GM12878 (cell line): ENCODE results near the gene TANC1. TPM values are rescaled to one million over a fixed set of nuclear protein-coding genes. Genes with fewer than 3 reads are reported as not detected.
A peak's percentile ranks its signal among the peaks of the same experiment; 100 is the strongest.

Source experiments
- ATAC-seq: fragments of 200-7000 bp; cut with Tn5 transposase; 3 replicates; pipeline ENCODE4 v1.9.1; 2020; ENCODE audit warnings: mild to moderate bottlenecking, moderate library complexity
- BruUV-seq: library from RNA; stranded (reverse); fragments of 400-500 nt; replicated peaks from 2 replicates; lab custom pipeline; 2021; lab: Mats Ljungman, UMichigan
- CTCF ChIA-PET: fragments of 300-600 bp; sonication (Branson Sonifier 250); formaldehyde crosslinking; extraction: SDS; loops from one replicate; lab custom pipeline; 2021; ENCODE audit warnings: inconsistent platforms; lab: Yijun Ruan, JAX
- POLR2A ChIA-PET: fragments of 350-600 bp; formaldehyde crosslinking; extraction: SDS; loops from one replicate; lab custom pipeline; 2021; ENCODE audit warnings: inconsistent platforms; lab: Charles Lee
- RAD21 ChIA-PET: fragments of 300-600 bp; sonication (Branson Sonifier 250); formaldehyde crosslinking; loops from one replicate; lab custom pipeline; 2023; ENCODE audit warnings: antibody characterized with exemption; ENCODE audit not compliant: unreplicated experiment; lab: Charles Lee
- SMC1A ChIA-PET: fragments of 300-600 bp; sonication (Branson Sonifier 250); formaldehyde crosslinking; loops from one replicate; lab custom pipeline; 2023; ENCODE audit not compliant: unreplicated experiment, uncharacterized antibody; lab: Charles Lee
- DNase-seq: peaks from one replicate; pipeline ENCODE4 v3.0.0-alpha.2; 2011; ENCODE audit warnings: low read depth, low spot score
- FAIRE-seq: peaks from 3 replicates; lab custom pipeline; 2011; peaks lifted over from hg19 to GRCh38; lab: Jason Lieb, UNC
- H2AFZ ChIP-seq: 2 replicates; pipeline ENCODE4 v1.6.0; 2011; ENCODE audit warnings: low read depth, low read length, control low read depth; ENCODE audit not compliant: control insufficient read depth
- H3K27ac ChIP-seq: 2 replicates; pipeline ENCODE4 v1.5.1; 2011; ENCODE audit warnings: control low read depth; ENCODE audit not compliant: control insufficient read depth, insufficient read depth
- H3K27me3 ChIP-seq, 2 experiments: replicated peaks in 1 of 2; 2 replicates each; pipeline versions ENCODE4 v1.6.0 to v1.6.1; 2011; ENCODE audit warnings: low read length in 1 of 2; ENCODE audit not compliant: control insufficient read depth in 2 of 2, insufficient read depth in 2 of 2
- H3K36me3 ChIP-seq, 2 experiments: 2 replicates each; pipeline ENCODE4 v1.5.1; 2011; ENCODE audit warnings: low read length in 1 of 2; ENCODE audit not compliant: control insufficient read depth in 2 of 2, insufficient read depth in 2 of 2
- H3K4me1 ChIP-seq: 2 replicates; pipeline ENCODE4 v1.6.1; 2011; ENCODE audit warnings: mild to moderate bottlenecking, low read length, moderate library complexity, mixed read lengths; ENCODE audit not compliant: control insufficient read depth, insufficient read depth
- H3K4me2 ChIP-seq: 2 replicates; pipeline ENCODE4 v1.6.0; 2011; ENCODE audit warnings: control low read depth; ENCODE audit not compliant: control insufficient read depth, insufficient read depth
- H3K4me3 ChIP-seq: fragments of 200-600 bp; sonication (generic); 2 replicates; pipeline ENCODE4 v1.5.1; 2016
- H3K79me2 ChIP-seq: 2 replicates; pipeline ENCODE4 v1.6.0; 2011; ENCODE audit warnings: low read length; ENCODE audit not compliant: control insufficient read depth, insufficient read depth
- H3K9ac ChIP-seq: 2 replicates; pipeline ENCODE4 v1.8.0; 2011; ENCODE audit warnings: low read length, control low read depth, mixed read lengths; ENCODE audit not compliant: control insufficient read depth, insufficient read depth
- H3K9me3 ChIP-seq: replicated peaks from 3 replicates; pipeline ENCODE4 v1.5.1; 2011; ENCODE audit warnings: mild to moderate bottlenecking, low read length; ENCODE audit not compliant: control insufficient read depth, insufficient read depth
- H4K20me1 ChIP-seq: 2 replicates; pipeline ENCODE4 v1.6.0; 2011; ENCODE audit not compliant: control insufficient read depth, insufficient read depth
- CHD4 ChIP-seq: fragments of 200-600 bp; sonication (generic); IDR thresholded peaks from 2 replicates; pipeline ENCODE4 v1.6.1; 2016; ENCODE audit warnings: mild to moderate bottlenecking
- E4F1 ChIP-seq: fragments of 450-650 bp; IDR thresholded peaks from 2 replicates; pipeline ENCODE4 v1.6.1; 2018; ENCODE audit warnings: borderline replicate concordance, mild to moderate bottlenecking; ENCODE audit not compliant: partially characterized antibody
- EP300 ChIP-seq, 2 experiments: fragments of 150-350 bp in 1 of 2; IDR thresholded peaks; 2 replicates each; pipeline ENCODE4 v1.6.1; 2011 to 2012; ENCODE audit warnings: low read depth in 2 of 2, low read length in 2 of 2, borderline replicate concordance in 1 of 2, improper control_type of control experiment in 1 of 2, inconsistent platforms in 1 of 2; ENCODE audit not compliant: control insufficient read depth in 1 of 2
- JUNB ChIP-seq: IDR thresholded peaks from 2 replicates; pipeline ENCODE4 v1.6.1; 2016; ENCODE audit warnings: antibody characterized with exemption, mild to moderate bottlenecking
- MLLT1 ChIP-seq: fragments of 450-650 bp; IDR thresholded peaks from 2 replicates; pipeline ENCODE4 v1.6.1; 2016; ENCODE audit warnings: mild to moderate bottlenecking
- NBN ChIP-seq: fragments of 450-650 bp; IDR thresholded peaks from 2 replicates; pipeline ENCODE4 v1.6.1; 2016
- NFXL1 ChIP-seq: fragments of 450-650 bp; IDR thresholded peaks from 2 replicates; pipeline ENCODE4 v1.6.1; 2017; ENCODE audit warnings: antibody characterized with exemption, mild to moderate bottlenecking, borderline replicate concordance
- NFYA ChIP-seq: IDR thresholded peaks from 2 replicates; pipeline ENCODE4 v1.6.1; 2011; ENCODE audit warnings: low read depth, mild to moderate bottlenecking, low read length, improper control_type of control experiment, borderline replicate concordance
- PAX8 ChIP-seq: fragments of 450-650 bp; IDR thresholded peaks from 2 replicates; pipeline ENCODE4 v1.6.1; 2017; ENCODE audit warnings: mild to moderate bottlenecking, moderate library complexity
- SMC3 ChIP-seq: IDR thresholded peaks from 2 replicates; pipeline ENCODE4 v1.6.1; 2011; ENCODE audit warnings: low read length, improper control_type of control experiment, borderline replicate concordance
- SREBF1 ChIP-seq: IDR thresholded peaks from 2 replicates; pipeline ENCODE4 v1.6.1; 2012; ENCODE audit warnings: mild to moderate bottlenecking, low read length
- TCF12 ChIP-seq: IDR thresholded peaks from 2 replicates; pipeline ENCODE4 v1.6.1; 2011; ENCODE audit warnings: low read depth, mild to moderate bottlenecking, low read length
- USF2 ChIP-seq: IDR thresholded peaks from 2 replicates; pipeline ENCODE4 v1.6.1; 2011; ENCODE audit warnings: low read depth, low read length, improper control_type of control experiment, borderline replicate concordance
- WGBS: methylation state at CpG from one replicate; pipeline ENCODE4 v1.1.6; 2016; ENCODE audit warnings: low lambda C conversion rate; ENCODE audit not compliant: insufficient replicate concordance, insufficient coverage; ENCODE audit errors: missing lambda C conversion rate; 5-methylcytosine and 5-hydroxymethylcytosine counted together
- in situ Hi-C: fragments of 300-500 bp; cut with MboI; formaldehyde crosslinking; loops from 9 replicates; pipeline ENCODE4 v1.14.3; 2018; ENCODE audit warnings: mixed read lengths
- intact Hi-C: fragments of 100-400 bp; cut with micrococcal nuclease; formaldehyde crosslinking; loops from one replicate; pipeline ENCODE4 v1.14.2; 2022; ENCODE audit not compliant: unreplicated experiment
- polyA plus RNA-seq, 11 experiments: library from polyadenylated mRNA; depleted of rRNA in 4 of 11; unstranded in 6 of 11; stranded (reverse) in 5 of 11; fragments of >200 nt; fragmentation: Nextera tagmentation in 4 of 11; fragmentation: Illumina TruSeq in 1 of 11; extraction: Ambion mirVana in 4 of 11; extraction: Trizol in 1 of 11; gene quantifications; 1 replicate in 1 of 11; 2 replicates in 10 of 11; pipeline versions ENCODE4 v1.2.1 to v1.2.3, GENCODE V29; 2011 to 2016; ENCODE audit warnings: inconsistent platforms in 2 of 11, missing spikeins in 2 of 11, low read depth in 1 of 11
- total RNA-seq, 4 experiments: library from RNA; depleted of rRNA in 3 of 4; stranded (reverse); fragments of >200 nt in 3 of 4; fragmentation: Illumina TruSeq in 1 of 4; extraction: Trizol in 1 of 4; gene quantifications; 2 replicates each; pipeline versions ENCODE4 v1.2.1 to v1.2.3, GENCODE V29; 2013 to 2021

Gene TANC1
- total and polyA plus RNA-seq, 10 of the 15 experiments (the other 5 are each of a cell fraction or from before 2014, with no cell fraction given) = 0.05 to 5.0 (median 0.34) TPM

GRCh38 chr2:159140070-159140769, 171.8 kb downstream of the TANC1 start:
- Histone ChIP-seq H3K9ac (no peak overlapping the region), H3K79me2 (no peaks in the 10 kb centered on the region), H3K27me3 (no peaks in the 10 kb centered on the region; a peak in 1 of 4 replicates), H4K20me1 (no peaks in the 10 kb centered on the region), H3K36me3 (no peaks in the 10 kb centered on the region), H3K4me3 (no peak overlapping the region), H2AFZ (no peak overlapping the region), H3K27ac (no peak overlapping the region), H3K4me2 (no peak overlapping the region), H3K9me3 (no peaks in the 10 kb centered on the region), H3K4me1 (peaks cover 6% of the 10 kb centered on the region)
- in situ Hi-C loops (no loop called here), intact Hi-C loops (loop anchor here (10.0 kb wide), 1 partner anchor 825 kb away; no protein-coding TSS in a partner anchor)
- 93% methylated on average over 1 of the region's 2 CpGs for WGBS
- TF ChIP-seq CHD4 (no peak), PAX8 (no peak), JUNB (no peak), SREBF1 (no peak), NFYA (no peak), USF2 (no peak), NFXL1 (no peak), EP300 (IDR thresholded peaks at IDR 0.05; ENCODE audit: borderline replicate concordance in 1 of 2, control insufficient read depth in 1 of 2, low read depth in 2 of 2, low read length in 2 of 2) (no peak), MLLT1 (no peak), NBN (no peak), SMC3 (no peak), E4F1 (no peak), TCF12 (no peak)
- ChIA-PET CTCF (interaction anchor here (0.6 to 2.1 kb wide), 6 partner anchors 14 to 45 kb away, joined by 3 to 7 read pairs (median 4); no protein-coding TSS in a partner anchor), POLR2A (interaction anchor here (0.6 kb wide), 1 partner anchor 530 kb away, joined by 5 read pairs; no protein-coding TSS in a partner anchor), RAD21 (interaction anchor here (0.7 to 1.3 kb wide), 2 partner anchors 12 to 121 kb away, joined by 3 read pairs; no protein-coding TSS in a partner anchor), SMC1A (interaction anchor here (0.6 to 1.4 kb wide), 4 partner anchors 11 to 802 kb away, joined by 3 to 4 read pairs (median 4); no protein-coding TSS in a partner anchor)
- DNase-seq (no peak), FAIRE-seq (no peak), ATAC-seq (0 out of 3 replicates have a peak, but pooled peaks have one; percentile 29)
- no TSS peak for BruUV-seq
